HepG2 (cell line): ENCODE data around the gene PRICKLE3.

Source experiments
- KDM1A ChIP-seq: IDR thresholded peaks from 2 replicates; pipeline ENCODE4 v1.6.1; 2016; ENCODE audit warnings: missing compliant biosample characterization
- NPAS2 ChIP-seq: sonication (generic); formaldehyde crosslinking; IDR thresholded peaks from 2 replicates; pipeline ENCODE4 v1.8.0; 2022; ENCODE audit warnings: mild to moderate bottlenecking, missing genetic modification reagents, borderline replicate concordance
- POLR2A ChIP-seq, 2 experiments: IDR thresholded peaks; 2 replicates each; pipeline ENCODE4 v1.6.1; 2011; ENCODE audit warnings: low read depth in 2 of 2, low read length in 2 of 2, mild to moderate bottlenecking in 1 of 2, moderate library complexity in 1 of 2; ENCODE audit not compliant: insufficient read depth in 1 of 2
- TF ChIP-seq, protein P1 (sequence below): IDR thresholded peaks from 2 replicates; pipeline ENCODE4 v1.4.0; 2020; ENCODE audit warnings: mild to moderate bottlenecking, missing genetic modification reagents
- TF ChIP-seq, protein P2 (sequence below), 2 experiments: fragments of 450-650 bp in 1 of 2; sonication (generic) in 1 of 2; formaldehyde crosslinking in 1 of 2; IDR thresholded peaks; 2 replicates each; pipeline versions ENCODE4 v1.6.1 to v1.8.0; 2016 to 2022; ENCODE audit warnings: antibody characterized with exemption in 1 of 2, mild to moderate bottlenecking in 1 of 2, missing genetic modification reagents in 1 of 2

DNA sequence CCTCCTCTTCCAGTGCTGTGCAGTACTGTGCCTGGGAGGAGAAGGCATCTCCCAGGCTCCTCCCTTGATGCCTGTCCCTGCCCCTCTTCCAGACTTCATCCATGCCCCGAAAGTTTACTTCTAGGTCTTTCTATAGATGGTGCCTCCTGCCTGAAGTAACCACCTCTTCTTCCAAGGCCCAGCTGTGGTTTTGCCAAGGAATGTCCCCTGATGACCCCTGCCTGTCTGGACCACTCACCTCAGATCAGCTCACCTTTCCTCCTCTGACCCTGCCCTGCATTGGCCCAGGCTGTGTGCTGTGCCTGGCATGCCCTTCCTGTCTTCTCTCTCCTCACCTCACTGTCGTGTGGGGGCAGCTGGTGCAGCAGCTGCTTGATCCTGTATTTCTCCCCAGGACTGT lies 6.8 kb downstream of the PRICKLE3 start:
- TF ChIP-seq, protein P1, sequence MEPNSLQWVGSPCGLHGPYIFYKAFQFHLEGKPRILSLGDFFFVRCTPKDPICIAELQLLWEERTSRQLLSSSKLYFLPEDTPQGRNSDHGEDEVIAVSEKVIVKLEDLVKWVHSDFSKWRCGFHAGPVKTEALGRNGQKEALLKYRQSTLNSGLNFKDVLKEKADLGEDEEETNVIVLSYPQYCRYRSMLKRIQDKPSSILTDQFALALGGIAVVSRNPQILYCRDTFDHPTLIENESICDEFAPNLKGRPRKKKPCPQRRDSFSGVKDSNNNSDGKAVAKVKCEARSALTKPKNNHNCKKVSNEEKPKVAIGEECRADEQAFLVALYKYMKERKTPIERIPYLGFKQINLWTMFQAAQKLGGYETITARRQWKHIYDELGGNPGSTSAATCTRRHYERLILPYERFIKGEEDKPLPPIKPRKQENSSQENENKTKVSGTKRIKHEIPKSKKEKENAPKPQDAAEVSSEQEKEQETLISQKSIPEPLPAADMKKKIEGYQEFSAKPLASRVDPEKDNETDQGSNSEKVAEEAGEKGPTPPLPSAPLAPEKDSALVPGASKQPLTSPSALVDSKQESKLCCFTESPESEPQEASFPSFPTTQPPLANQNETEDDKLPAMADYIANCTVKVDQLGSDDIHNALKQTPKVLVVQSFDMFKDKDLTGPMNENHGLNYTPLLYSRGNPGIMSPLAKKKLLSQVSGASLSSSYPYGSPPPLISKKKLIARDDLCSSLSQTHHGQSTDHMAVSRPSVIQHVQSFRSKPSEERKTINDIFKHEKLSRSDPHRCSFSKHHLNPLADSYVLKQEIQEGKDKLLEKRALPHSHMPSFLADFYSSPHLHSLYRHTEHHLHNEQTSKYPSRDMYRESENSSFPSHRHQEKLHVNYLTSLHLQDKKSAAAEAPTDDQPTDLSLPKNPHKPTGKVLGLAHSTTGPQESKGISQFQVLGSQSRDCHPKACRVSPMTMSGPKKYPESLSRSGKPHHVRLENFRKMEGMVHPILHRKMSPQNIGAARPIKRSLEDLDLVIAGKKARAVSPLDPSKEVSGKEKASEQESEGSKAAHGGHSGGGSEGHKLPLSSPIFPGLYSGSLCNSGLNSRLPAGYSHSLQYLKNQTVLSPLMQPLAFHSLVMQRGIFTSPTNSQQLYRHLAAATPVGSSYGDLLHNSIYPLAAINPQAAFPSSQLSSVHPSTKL = no peak
- TF ChIP-seq KDM1A (CRISPR knock-in tag) = no peak
- TF ChIP-seq, protein P2, sequence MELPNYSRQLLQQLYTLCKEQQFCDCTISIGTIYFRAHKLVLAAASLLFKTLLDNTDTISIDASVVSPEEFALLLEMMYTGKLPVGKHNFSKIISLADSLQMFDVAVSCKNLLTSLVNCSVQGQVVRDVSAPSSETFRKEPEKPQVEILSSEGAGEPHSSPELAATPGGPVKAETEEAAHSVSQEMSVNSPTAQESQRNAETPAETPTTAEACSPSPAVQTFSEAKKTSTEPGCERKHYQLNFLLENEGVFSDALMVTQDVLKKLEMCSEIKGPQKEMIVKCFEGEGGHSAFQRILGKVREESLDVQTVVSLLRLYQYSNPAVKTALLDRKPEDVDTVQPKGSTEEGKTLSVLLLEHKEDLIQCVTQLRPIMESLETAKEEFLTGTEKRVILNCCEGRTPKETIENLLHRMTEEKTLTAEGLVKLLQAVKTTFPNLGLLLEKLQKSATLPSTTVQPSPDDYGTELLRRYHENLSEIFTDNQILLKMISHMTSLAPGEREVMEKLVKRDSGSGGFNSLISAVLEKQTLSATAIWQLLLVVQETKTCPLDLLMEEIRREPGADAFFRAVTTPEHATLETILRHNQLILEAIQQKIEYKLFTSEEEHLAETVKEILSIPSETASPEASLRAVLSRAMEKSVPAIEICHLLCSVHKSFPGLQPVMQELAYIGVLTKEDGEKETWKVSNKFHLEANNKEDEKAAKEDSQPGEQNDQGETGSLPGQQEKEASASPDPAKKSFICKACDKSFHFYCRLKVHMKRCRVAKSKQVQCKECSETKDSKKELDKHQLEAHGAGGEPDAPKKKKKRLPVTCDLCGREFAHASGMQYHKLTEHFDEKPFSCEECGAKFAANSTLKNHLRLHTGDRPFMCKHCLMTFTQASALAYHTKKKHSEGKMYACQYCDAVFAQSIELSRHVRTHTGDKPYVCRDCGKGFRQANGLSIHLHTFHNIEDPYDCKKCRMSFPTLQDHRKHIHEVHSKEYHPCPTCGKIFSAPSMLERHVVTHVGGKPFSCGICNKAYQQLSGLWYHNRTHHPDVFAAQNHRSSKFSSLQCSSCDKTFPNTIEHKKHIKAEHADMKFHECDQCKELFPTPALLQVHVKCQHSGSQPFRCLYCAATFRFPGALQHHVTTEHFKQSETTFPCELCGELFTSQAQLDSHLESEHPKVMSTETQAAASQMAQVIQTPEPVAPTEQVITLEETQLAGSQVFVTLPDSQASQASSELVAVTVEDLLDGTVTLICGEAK (IDR thresholded peaks at IDR 0.05) = no peak
- TF ChIP-seq, protein P2 (CRISPR knock-in tag; IDR thresholded peaks at IDR 0.05) = no peak
- no peak for TF ChIP-seq POLR2A (IDR thresholded peaks at IDR 0.05; ENCODE audit: insufficient read depth in 1 of 2, low read depth in 2 of 2, low read length in 2 of 2)
- no peak for TF ChIP-seq NPAS2 (CRISPR knock-in tag)
